B cell (primary cell): ENCODE measurements around the gene ALDH3A1. TPM values are rescaled to one million over a fixed set of nuclear protein-coding genes. Genes with fewer than 3 reads are reported as not detected.

Experiments
- ATAC-seq: fragments of 200-7000 bp; cut with Tn5 transposase; one replicate; pipeline ENCODE4 v1.10.0; 2021; ENCODE audit warnings: low read depth, mild to moderate bottlenecking, moderate number of reproducible peaks, moderate library complexity
- CTCF ChIA-PET: fragments of 350-600 bp; sonication (Branson Sonifier 250); formaldehyde crosslinking; loops from one replicate; lab custom pipeline; 2021; ENCODE audit warnings: antibody characterized with exemption, inconsistent platforms; lab: Charles Lee
- POLR2A ChIA-PET: fragments of 350-600 bp; sonication (Branson Sonifier 250); formaldehyde crosslinking; loops from one replicate; lab custom pipeline; 2021; ENCODE audit warnings: antibody characterized with exemption; lab: Charles Lee
- DNase-seq: peaks from one replicate; pipeline ENCODE4 v3.0.0; 2013
- H2AFZ ChIP-seq: 2 replicates; pipeline ENCODE4 v1.6.1; 2012; ENCODE audit warnings: mild to moderate bottlenecking, low read depth, low read length; ENCODE audit not compliant: insufficient read depth, poor library complexity, severe bottlenecking
- H3K27ac ChIP-seq, 2 donors: 1 replicate in 1 of 2; 2 replicates in 1 of 2; pipeline ENCODE4 v1.5.1; 2012 to 2013; ENCODE audit warnings: low read length in 2 of 2, mild to moderate bottlenecking in 2 of 2, moderate library complexity in 1 of 2
- H3K27me3 ChIP-seq, 4 experiments: fragments of 200-600 bp in 1 of 4; sonication (generic) in 1 of 4; replicated peaks in 1 of 4; 1 replicate in 2 of 4; 2 replicates in 2 of 4; pipeline versions ENCODE4 v1.6.1 to v1.7.0; 2013 to 2016; ENCODE audit warnings: low read length in 3 of 4, mild to moderate bottlenecking in 2 of 4, mixed read lengths in 1 of 4, moderate library complexity in 1 of 4; ENCODE audit not compliant: insufficient read depth in 4 of 4, control insufficient read depth in 3 of 4; ENCODE audit errors: control extremely low read depth in 1 of 4
- H3K36me3 ChIP-seq, 2 experiments: replicated peaks in 1 of 2; 1 replicate in 1 of 2; 2 replicates in 1 of 2; pipeline versions ENCODE4 v1.6.1 to v1.7.1; 2013; ENCODE audit warnings: low read length in 1 of 2; ENCODE audit not compliant: insufficient read depth in 2 of 2, control insufficient read depth in 1 of 2; ENCODE audit errors: control extremely low read depth in 1 of 2, extremely low read depth in 1 of 2
- H3K4me1 ChIP-seq, 2 donors: fragments of 200-600 bp in 1 of 2; sonication (generic) in 1 of 2; 1 replicate in 1 of 2; 2 replicates in 1 of 2; pipeline versions ENCODE4 v1.5.1 to v1.6.1; 2013 to 2017; ENCODE audit warnings: low read length in 2 of 2; ENCODE audit not compliant: control insufficient read depth in 2 of 2, insufficient read depth in 2 of 2
- H3K4me2 ChIP-seq: replicated peaks from 2 replicates; pipeline ENCODE3; 2012; ENCODE audit warnings: mild to moderate bottlenecking, low read depth, low read length; ENCODE audit not compliant: poor library complexity, severe bottlenecking
- H3K4me3 ChIP-seq, 5 experiments: fragments of 200-600 bp in 1 of 5; sonication (generic) in 1 of 5; 1 replicate in 3 of 5; 2 replicates in 2 of 5; pipeline versions ENCODE4 v1.5.1 to v1.7.0; 2011 to 2016; ENCODE audit warnings: low read length in 4 of 5, mild to moderate bottlenecking in 4 of 5, low read depth in 2 of 5, control low read depth in 1 of 5, moderate library complexity in 1 of 5; ENCODE audit not compliant: insufficient read depth in 1 of 5; ENCODE audit errors: control extremely low read depth in 1 of 5, extremely low read depth in 1 of 5
- H3K79me2 ChIP-seq: fragments of 200-600 bp; sonication (generic); one replicate; pipeline ENCODE4 v1.6.0; 2016; ENCODE audit warnings: low read length; ENCODE audit not compliant: control insufficient read depth, insufficient read depth
- H3K9ac ChIP-seq: fragments of 200-600 bp; sonication (generic); 2 replicates; pipeline ENCODE4 v1.6.1; 2017; ENCODE audit warnings: mild to moderate bottlenecking, low read length, moderate library complexity
- H3K9me3 ChIP-seq, 3 donors: one replicate each; pipeline versions ENCODE4 v1.6.1 to v1.7.1; 2013; ENCODE audit warnings: low read length in 2 of 3; ENCODE audit not compliant: control insufficient read depth in 2 of 3, insufficient read depth in 1 of 3; ENCODE audit errors: control extremely low read depth in 1 of 3
- H4K20me1 ChIP-seq: 2 replicates; pipeline ENCODE4 v1.6.0; 2012; ENCODE audit warnings: mild to moderate bottlenecking, low read length; ENCODE audit not compliant: insufficient read depth, control insufficient read depth, poor library complexity, severe bottlenecking
- H3K27ac Mint-ChIP-seq: one replicate; pipeline ENCODE4 v1.8.0; 2021; ENCODE audit warnings: mixed read lengths
- H3K27me3 Mint-ChIP-seq: one replicate; pipeline ENCODE4 v1.8.0; 2021; ENCODE audit warnings: mixed read lengths
- H3K4me1 Mint-ChIP-seq: one replicate; pipeline ENCODE4 v1.8.0; 2021; ENCODE audit warnings: mixed read lengths
- H3K4me3 Mint-ChIP-seq: one replicate; pipeline ENCODE4 v1.8.0; 2021; ENCODE audit warnings: mixed read lengths
- H3K9me3 Mint-ChIP-seq: one replicate; pipeline ENCODE4 v1.8.0; 2022; ENCODE audit warnings: mixed read lengths; ENCODE audit not compliant: insufficient read depth
- EZH2 ChIP-seq: IDR thresholded peaks from 2 replicates; pipeline ENCODE4 v1.6.1; 2012; ENCODE audit warnings: borderline replicate concordance, low read depth, mild to moderate bottlenecking, moderate library complexity, low read length; ENCODE audit not compliant: insufficient read depth, poor library complexity, severe bottlenecking
- WGBS: methylation state at CpG from one replicate; pipeline ENCODE4 v1.1.5; 2013; ENCODE audit warnings: missing lambda C conversion rate; ENCODE audit not compliant: insufficient coverage; 5-methylcytosine and 5-hydroxymethylcytosine counted together
- intact Hi-C: fragments of 100-400 bp; cut with micrococcal nuclease; formaldehyde crosslinking; loops from one replicate; pipeline ENCODE4 v1.10.0; 2022
- polyA plus RNA-seq: library from polyadenylated mRNA; depleted of rRNA; stranded (reverse); fragments of >200 nt; gene quantifications from 2 replicates; pipeline ENCODE4 v1.2.3, GENCODE V29; 2012
- total RNA-seq, 2 donors: library from RNA; stranded (reverse); fragments of 120-200 nt in 1 of 2; gene quantifications; 1 replicate in 1 of 2; 2 replicates in 1 of 2; pipeline versions ENCODE4 v1.2.3 to v1.2.4, GENCODE V29; 2013 to 2022
- TF ChIP-seq, protein P1 (sequence below): fragments of 200-600 bp; IDR thresholded peaks from one replicate; pipeline ENCODE4 v1.8.0; 2022; ENCODE audit warnings: antibody characterized with exemption, mild to moderate bottlenecking

ALDH3A1 gene
- total and polyA plus RNA-seq, 2 donors (not counting 1 experiment from before 2014, with no cell fraction given): not detected

- H2AFZ ChIP-seq: no peak overlapping the region
These were observed 8.4 kb upstream of the ALDH3A1 start for GRCh38 chr17:19756546-19756945.

More at GRCh38 chr17:19756546-19756945, 8.4 kb upstream of the ALDH3A1 start:
- TF ChIP-seq, protein P1, sequence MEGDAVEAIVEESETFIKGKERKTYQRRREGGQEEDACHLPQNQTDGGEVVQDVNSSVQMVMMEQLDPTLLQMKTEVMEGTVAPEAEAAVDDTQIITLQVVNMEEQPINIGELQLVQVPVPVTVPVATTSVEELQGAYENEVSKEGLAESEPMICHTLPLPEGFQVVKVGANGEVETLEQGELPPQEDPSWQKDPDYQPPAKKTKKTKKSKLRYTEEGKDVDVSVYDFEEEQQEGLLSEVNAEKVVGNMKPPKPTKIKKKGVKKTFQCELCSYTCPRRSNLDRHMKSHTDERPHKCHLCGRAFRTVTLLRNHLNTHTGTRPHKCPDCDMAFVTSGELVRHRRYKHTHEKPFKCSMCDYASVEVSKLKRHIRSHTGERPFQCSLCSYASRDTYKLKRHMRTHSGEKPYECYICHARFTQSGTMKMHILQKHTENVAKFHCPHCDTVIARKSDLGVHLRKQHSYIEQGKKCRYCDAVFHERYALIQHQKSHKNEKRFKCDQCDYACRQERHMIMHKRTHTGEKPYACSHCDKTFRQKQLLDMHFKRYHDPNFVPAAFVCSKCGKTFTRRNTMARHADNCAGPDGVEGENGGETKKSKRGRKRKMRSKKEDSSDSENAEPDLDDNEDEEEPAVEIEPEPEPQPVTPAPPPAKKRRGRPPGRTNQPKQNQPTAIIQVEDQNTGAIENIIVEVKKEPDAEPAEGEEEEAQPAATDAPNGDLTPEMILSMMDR: no peak
- TF ChIP-seq EZH2: no peak
- no peaks in the 10 kb centered on the region for H3K27me3 ChIP-seq
- H3K9ac ChIP-seq: no peak overlapping the region
- no peaks in the 10 kb centered on the region for H4K20me1 ChIP-seq
- ATAC-seq (no peak), DNase-seq (no peak)
- peaks cover 19 to 31% of the 10 kb centered on the region in 2 donors for H3K4me1 ChIP-seq
- Mint-ChIP-seq H3K4me1 (peaks cover 41% of the 10 kb centered on the region), H3K27me3 (no peaks in the 10 kb centered on the region), H3K27ac (peak overlapping the region; percentile 34), H3K9me3 (no peaks in the 10 kb centered on the region), H3K4me3 (no peak overlapping the region)
- no peak overlapping the region for H3K4me2 ChIP-seq
- no peaks in the 10 kb centered on the region for H3K36me3 ChIP-seq
- no peak overlapping the region for H3K27ac ChIP-seq
- CTCF ChIA-PET: interaction anchor here (0.8 to 5.4 kb wide), 7 partner anchors 8 to 243 kb away, joined by 3 to 32 read pairs (median 3); no protein-coding TSS in a partner anchor
- 93% methylated on average over 7 of the region's 10 CpGs for WGBS
- intact Hi-C loops: no loop called here
- H3K9me3 ChIP-seq: no peaks in the 10 kb centered on the region
- H3K79me2 ChIP-seq: no peaks in the 10 kb centered on the region
- no peak overlapping the region for H3K4me3 ChIP-seq
- POLR2A ChIA-PET: interaction anchor here (0.5 kb wide), 1 partner anchor 228 kb away, joined by 9 read pairs; no protein-coding TSS in a partner anchor
